ENCODE results near the gene PRTN3. TPM values are rescaled to one million over a fixed set of nuclear protein-coding genes. Genes with fewer than 3 reads are reported as not detected.
"Not testable (repeated sequence)": the region's sequence is repeated elsewhere in the genome, so short reads cannot be mapped to it uniquely, and the experiment has no call there.

Gene PRTN3
- total RNA-seq, 1 donor from 2014 or later: not detected

DNA sequence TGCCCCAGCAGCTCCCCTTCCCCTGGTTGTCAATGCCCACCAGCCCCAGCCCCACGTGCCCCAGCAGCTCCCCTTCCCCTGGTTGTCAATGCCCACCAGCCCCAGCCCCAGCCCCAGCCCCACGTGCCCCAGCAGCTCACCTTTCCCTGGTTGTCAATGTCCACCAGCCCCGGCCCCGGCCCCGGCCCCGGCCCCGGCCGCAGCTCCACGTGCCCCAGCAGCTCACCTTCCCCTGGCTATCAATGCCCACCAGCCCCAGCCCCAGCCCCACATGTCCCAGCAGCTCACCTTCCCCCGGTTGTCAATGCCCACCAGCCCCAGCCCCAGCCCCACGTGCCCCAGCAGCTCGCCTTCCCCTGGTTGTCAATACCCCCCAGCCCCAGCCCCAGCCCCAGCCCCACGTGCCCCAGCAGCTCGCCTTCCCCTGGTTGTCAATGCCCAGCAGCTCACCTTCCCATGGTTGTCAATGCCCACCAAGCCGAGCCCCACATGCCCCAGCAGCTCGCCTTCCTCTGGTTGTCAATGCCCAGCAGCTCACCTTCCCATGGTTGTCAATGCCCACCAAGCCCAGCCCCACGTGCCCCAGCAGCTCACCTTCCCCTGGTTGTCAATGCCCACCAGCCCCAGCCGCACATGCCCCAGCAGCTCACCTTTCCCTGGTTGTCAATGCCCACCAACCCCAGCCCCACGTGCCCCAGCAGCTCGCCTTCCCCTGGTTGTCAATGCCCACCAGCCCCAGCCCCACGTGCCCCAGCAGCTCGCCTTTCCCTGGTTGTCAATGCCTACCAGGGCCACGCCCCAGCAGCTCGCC lies 38.2 kb downstream of the PRTN3 start:
- intact Hi-C loops (cut with micrococcal nuclease): not testable (repeated sequence)

DNA sequence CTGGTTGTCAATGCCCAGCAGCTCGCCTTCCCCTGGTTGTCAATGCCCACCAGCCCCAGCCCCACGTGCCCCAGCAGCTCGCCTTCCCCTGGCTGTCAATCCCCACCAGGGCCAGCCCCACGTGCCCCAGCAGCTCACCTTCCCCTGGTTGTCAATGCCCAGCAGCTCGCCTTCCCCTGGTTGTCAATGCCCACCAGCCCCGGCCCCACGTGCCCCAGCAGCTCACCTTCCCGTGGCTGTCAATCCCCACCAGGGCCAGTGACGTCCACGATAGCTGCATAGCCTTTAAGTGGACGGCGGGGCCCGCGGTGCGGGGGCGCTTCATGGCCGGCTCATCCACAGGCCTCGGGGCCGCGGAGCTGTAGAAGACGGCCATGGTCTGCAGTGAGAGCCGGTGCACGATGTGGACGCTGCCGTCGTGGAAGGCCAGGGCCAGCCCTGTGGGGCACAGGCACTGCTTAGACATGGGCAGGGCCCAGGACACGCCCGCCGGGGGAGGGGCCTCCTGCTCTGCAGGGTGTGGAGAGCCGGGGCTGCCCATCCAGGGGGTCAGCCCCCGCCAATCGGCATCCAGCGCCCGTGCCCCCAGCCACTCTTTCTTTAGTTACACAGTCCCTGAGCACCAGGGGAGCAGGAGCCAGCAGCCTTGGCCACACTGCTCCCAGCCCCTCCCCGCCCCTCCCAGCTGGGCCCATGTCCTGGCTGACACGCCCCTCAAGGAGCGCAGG lies 39.1 kb downstream of the PRTN3 start:
- intact Hi-C loops (cut with micrococcal nuclease): no loop called here

DNA sequence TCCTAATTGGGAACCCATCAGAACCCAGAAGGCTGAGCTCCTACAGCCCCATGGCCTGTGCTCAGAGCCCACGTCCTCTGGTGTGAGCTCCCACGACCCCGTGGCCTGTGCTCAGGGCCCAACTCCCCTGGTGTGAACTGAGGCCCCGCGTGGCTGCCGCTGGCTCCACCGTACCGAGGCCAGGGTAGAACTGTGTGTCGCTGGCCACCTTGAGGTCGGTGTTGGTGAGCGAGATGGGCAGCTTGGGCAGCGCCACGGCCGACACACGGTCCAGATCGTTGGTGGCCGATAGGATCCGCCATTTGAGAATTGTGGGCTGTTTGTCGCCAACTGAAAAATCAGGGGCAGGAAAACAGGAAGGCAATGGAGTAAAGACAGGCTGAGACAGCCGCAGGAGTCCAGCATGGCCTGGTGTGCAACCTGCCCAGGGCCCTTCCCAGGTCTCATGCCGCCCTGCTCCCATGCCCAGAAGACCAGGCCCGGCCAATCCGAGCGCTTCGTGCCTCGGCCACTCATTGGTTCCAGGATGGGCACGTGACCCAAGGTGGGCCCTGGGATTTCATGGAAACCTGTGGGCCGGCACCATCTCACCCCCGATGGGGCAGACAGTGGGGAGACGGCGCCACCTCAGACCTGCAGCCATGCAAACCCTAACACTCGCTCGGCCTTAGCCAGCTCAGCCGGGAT lies 40.7 kb downstream of the PRTN3 start:
- intact Hi-C loops (cut with micrococcal nuclease): no loop called here

DNA sequence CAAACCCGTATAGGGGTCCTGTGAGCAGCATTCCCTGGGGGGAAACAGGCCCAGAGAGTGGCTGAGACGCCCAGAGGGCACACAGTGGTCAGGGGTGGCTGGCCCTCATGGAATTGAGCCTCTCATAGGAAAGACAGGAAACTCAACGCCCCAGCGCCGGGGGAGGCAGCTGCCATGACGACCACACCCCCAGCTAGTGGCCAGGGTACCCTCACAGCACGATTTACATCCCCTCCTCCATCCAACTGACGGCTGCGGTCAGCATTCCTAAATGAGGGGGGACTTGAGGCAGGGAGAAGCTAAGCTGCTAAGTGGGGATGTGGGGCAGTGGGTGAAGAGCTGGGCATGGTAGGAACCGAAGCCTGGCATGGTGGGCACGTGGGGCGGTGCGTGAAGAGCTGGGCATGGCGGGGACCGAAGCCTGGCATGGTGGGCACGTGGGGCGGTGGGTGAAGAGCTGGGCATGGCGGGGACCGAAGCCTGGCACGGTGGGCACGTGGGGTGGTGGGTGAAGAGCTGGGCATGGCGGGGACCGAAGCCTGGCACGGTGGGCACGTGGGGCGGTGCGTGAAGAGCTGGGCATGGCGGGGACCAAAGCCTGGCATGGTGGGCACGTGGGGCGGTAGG lies 42.2 kb downstream of the PRTN3 start:
- intact Hi-C loops (cut with micrococcal nuclease): no loop called here

DNA sequence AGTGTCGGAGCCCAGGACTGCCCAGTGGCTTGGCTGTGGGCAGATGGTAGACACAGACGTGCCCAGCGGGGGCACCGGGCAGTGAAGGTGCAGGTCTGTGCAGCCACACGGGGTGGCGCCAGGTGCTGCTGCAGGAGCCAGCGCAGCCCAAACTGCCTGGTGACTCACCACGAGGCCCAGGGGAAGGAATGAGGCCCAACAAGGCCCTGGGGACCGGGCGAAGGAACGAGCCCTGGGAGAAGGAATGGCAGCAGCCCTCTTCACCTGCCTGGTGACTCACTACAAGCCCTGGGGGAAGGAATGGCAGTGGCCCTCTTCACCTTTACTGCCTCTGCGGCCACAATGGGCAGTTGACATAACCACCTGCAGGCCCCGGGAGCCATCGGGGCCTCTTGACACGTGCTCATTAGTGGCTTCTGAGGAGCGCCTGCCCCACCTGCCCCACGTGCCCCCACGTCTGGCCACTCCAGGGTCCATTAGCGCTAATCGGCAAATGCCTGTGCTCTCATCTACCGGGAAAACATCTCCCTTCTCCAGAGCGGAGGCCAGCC lies 42.9 kb downstream of the PRTN3 start:
- intact Hi-C loops (cut with micrococcal nuclease): no loop called here

DNA sequence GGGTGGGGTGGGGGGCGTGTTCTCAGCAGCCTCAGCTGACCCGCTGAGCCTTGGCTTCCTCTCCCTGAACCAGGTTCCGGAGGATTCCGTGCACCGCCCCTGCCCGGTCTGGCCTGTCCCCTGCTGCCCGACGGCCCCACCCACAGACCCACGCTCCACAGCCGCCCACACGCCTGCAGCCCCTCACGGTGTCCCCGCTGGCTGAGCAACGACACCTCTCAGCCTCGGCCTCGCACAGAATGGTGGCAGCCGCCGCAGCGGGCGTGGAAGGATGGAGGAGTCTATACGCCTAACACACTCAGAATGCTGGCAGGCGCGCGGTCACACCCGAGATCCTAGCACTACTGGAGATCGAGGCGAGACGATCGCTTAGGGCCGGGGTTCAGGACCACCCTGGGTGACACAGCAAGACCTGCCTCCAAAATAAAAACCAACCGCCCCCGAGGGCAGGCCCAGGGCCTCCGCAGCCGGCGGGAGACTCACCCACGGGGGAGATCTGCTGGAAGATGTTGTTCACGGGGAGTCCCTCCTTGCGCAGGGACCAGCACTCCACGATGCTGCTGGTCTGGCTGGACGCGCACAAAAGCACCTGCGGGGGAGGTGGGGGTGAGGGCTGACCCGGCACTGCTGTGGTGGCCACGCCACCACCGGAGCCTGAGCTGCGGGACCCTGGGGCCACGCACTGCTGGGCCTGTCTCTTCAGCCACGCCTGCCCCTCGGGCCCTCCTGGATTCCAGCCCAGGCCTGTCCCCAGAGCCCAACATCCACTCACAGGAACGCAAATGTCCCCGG lies 43.8 kb downstream of the PRTN3 start:
- intact Hi-C loops (cut with micrococcal nuclease): no loop called here

DNA sequence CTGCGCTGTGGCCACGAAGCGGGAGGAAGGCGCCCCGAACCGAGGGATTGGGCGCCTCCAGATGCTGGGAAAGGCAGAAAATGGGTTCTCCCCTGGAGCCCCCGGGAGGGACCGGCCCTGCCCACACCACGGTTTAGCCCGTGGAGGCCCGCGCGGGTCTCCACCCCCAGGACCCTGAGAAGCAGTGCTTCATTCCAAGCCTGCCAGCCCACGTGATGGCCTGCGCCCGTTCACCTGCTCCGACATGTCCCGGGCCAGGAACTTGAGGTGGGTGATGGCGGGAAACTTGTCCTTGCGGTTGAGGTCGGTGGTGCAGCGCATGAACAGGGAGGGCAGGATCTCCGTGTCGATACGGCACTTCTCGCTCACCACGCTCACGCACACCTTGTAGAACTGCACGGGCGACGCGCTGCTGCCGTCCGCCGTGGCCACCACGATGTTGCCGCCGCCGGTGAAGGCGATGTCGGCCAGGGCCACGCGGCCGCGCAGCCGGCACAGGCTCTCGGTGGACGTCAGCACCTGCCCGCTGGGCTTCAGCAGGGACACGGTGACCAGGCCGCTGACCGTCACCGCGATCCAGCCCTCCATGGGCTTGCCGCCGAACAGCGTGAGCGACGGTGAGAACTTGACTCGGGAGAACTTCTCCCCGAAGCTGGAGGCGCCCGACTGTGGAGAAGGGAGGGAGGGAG lies 44.9 kb downstream of the PRTN3 start:
- intact Hi-C loops (cut with micrococcal nuclease): no loop called here

DNA sequence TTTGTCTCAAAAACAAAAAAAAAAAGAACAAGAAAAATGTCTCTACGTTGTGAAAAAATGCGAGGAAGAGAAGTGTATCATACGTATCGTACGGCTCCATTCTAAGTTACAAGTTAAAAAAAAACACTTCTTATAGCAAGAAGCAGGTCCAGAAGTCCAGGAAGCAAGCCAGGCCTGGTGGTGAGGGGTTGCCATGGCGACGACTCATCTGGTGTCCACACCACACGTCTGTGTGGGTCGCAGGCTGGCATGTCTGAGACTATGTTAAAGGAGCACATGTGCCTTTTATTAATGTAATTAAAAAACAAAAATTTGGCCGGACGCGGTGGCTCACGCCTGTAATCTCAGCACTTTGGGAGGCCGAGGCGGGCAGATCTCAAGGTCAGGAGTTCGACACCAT lies 46.3 kb downstream of the PRTN3 start:
- intact Hi-C loops (cut with micrococcal nuclease): no loop called here

DNA sequence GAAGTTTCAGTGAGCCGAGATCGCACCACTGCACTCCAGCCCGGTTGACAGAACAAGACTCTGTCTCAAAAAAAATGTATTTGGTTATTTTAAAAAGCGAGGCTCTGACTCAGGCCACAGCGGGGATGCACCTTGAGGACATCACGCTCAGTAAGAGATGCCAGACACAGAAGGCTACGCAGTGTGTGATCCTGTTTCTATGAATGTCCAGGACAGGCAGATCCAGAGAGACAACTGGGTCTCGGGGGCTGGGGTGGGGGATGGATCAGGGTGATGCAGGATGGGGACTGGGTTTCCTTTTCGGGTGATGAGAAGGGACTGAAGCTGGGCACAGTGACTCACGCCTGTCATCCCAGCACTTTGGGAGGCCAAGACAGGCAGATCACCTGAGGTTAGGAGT lies 46.8 kb downstream of the PRTN3 start:
- intact Hi-C loops (cut with micrococcal nuclease): no loop called here

DNA sequence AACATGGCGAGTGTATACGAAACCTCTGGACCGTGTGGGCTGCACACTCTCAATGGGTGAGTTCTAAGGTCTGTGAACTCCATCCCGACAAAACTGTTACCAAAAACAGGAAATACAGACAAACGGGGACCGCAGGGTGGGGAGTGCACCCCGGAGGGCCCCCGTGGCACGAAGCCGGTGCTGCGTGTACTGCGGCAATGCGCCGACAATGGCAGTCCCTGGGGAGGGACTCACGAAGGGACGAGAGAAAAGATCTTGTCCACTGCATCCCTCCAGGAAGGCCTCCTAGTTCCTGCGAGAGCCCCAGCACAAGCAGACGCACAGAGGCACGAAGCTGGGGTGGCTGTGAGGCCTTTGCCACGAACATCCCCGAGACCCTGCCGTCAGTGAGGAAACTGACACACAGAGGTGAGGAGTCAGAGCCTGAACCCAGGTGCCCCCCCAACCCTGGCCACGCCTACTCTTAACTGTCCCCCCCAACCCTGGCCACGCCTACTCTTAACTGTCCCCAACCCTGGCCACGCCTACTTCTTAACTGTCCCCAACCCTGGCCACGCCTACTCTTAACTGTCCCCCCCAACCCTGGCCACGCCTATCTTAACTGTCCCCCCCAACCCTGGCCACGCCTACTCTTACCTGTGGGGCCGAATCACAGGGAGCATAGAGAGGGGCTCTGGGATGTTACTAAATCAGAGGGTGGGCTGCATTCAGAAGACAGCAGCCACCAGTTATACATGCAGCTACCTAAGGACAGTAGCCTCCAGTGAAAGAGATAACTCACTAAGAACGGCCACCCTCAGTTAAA lies 48.0 kb downstream of the PRTN3 start:
- intact Hi-C loops (cut with micrococcal nuclease): no loop called here

DNA sequence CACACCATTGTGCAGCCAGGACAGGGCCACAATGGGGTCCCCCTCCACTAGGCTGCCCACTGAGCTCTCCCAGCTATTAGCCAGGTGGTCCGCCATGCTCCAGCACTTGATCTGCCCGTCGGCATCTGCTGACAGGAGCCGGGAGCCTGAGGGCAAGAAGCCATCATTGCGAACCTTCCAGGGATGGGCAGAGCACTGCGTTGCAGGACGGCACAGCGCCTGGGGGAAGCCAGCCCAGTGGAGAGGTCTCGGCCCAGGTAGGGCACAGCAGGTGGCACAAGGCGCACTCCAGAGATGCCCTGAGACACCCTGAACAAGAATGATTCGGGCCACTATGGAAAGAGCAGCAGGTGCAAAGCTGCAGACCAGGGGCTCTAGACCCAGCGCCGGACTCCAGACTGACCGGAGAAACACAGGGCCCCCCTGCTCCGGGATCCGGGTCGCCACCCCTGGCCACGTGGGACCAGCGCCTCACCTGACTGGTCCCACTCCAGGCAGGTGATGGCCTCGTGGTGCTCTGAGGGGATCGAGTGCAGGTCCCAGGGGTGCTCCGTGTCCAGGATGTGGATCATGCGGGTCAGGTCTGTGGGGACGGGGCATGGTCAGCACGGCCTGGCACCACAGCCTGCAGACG lies 49.0 kb downstream of the PRTN3 start:
- intact Hi-C loops (cut with micrococcal nuclease): loop anchor here (10.0 kb wide), 1 partner anchor 1565 kb away; the partner anchor contains the start of gene LMNB2

DNA sequence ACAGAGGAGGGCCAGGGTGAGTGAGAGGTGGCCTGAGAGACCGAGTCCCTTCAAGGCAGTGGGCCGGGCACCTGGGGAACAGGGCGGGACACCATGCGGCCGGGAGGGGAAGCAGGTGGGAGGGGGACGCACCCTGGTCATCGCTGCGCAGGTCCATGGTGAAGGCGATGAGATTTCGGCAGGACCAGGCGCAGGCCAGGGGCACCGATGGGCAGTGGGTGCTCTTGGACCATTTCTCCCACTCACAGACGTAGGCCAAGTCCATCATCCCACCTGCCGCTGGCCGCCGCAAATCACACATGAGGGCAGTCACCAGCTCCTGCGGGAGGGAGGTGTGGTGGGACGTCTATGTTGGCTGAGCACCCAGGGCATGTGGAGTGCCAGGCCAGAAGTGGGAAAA lies 50.0 kb downstream of the PRTN3 start:
- intact Hi-C loops (cut with micrococcal nuclease): loop anchor here (10.0 kb wide), 1 partner anchor 1564 kb away; the partner anchor contains the start of gene LMNB2

DNA sequence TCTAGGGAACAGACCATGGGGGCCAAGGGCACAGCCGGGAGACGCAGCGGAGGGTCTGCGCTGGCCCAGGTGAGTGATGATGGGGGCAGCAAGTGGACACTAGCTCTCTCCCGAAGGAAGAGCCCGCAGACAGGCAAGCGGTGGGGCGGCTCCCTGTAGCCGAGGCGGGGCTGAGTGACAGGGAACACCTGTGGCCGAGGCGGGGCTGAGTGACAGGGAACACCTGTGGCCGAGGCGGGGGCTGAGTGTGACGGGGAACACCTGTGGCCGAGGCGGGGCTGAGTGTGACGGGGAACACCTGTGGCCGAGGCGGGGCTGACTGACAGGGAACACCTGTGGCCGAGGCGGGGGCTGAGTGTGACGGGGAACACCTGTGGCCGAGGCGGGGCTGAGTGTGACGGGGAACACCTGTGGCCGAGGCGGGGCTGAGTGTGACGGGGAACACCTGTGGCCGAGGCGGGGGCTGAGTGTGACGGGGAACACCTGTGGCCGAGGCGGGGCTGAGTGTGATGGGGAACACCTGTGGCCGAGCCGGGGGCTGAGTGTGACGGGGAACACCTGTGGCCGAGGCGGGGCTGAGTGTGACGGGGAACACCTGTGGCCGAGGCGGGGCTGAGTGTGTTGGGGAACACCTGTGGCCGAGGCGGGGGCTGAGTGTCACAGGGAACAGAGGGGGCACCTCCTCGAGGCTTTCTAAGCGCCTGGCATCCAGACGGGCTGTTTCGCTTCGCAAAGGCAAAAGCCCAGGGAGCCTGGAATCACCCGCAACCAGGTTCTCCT lies 50.8 kb downstream of the PRTN3 start:
- intact Hi-C loops (cut with micrococcal nuclease): loop anchor here (10.0 kb wide), 1 partner anchor 1563 kb away; the partner anchor contains the start of gene LMNB2

DNA sequence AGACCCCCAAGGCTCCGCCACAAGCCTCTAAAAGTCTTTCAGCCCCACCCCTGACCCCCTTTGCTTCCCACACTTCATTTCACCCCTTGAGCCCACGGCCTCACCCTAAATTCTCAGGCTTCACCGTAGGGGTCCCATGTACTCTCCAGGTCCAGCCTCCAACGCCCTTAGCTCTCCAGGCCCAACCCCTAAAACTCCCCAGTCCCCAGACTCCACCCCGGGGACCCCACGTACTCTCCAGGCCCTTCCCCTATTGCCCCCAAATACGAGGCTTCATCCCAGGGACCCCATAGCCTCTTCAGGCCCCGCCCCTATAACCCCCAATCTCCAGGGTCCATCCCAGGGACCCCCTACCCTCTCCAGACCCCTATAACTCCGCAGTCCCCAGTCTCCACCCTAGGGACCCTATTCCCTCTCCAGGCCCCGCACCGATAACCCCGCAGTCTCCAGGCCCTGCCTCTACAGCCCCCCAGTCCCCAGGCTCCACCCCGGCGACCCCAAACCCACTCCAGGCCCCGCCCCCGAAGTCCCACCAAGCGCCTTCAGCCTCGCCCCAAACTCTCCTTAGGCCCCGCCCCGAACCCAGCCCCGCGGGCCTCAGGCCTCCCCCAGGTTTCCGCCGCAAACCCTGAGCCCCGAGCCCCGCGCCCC lies 51.6 kb downstream of the PRTN3 start:
- intact Hi-C loops (cut with micrococcal nuclease): loop anchor here (10.0 kb wide), 1 partner anchor 1562 kb away; the partner anchor contains the start of gene LMNB2

DNA sequence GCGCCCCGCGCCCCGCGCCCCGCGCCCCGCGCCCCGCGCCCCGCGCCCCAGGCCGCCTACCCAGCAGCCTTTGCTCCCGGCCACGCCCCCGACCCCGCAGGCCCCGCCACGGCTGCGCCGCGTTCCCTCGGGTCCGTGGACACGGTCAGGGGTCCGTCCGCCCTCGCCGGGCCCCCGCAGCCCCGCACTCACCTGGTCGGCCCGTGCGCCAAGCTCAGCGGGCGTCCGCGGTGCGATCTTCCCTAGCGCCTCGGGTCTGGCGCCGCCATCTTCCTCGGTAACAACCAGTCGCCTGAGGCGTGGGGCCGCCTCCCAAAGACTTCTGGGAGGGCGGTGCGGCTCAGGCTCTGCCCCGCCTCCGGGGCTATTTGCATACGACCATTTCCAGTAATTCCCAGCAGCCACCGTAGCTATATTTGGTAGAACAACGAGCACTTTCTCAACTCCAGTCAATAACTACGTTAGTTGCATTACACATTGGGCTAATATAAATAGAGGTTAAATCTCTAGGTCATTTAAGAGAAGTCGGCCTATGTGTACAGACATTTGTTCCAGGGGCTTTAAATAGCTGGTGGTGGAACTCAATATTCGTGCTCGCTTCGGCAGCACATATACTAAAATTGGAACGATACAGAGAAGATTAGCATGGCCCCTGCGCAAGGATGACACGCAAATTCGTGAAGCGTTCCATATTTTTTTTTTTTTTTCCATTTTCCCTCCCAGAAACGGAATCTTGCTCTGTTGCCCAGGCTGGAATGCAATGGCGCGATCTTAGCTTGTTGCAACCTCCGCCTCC lies 52.3 kb downstream of the PRTN3 start, which contains the start of the genes MED16 and RNU6-9:
Gene MED16 (minus strand): TSS at position 294 of the 796 bp plus-strand sequence. CDS start 2,056 bp downstream, outside the sequence.
Gene RNU6-9 (plus strand): TSS at position 591 of the 796 bp plus-strand sequence.
- intact Hi-C loops (cut with micrococcal nuclease): loop anchor here (1.0 to 10.0 kb wide), 6 partner anchors 16 to 1562 kb away; partner anchors contain the start of genes LMNB2 and R3HDM4

DNA sequence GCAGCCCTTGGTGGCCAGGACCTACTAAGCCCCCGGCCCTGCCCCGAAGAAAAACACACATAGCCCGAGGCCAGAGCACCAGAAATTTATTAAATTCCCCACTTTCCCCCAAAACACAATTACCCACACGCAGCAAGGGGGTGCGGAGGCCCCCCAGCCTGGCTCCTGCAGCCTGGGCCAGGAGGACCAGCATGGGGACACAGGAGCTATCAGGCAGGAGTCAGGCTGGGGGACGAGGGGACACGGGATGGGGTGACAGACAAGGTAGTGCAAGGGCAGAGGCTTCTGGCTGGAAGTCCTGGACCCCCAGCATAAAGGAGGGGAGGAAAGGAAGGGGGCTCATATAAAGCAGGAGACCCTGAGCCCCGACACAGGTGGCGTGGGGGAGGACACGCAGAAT lies 55.6 kb downstream of the PRTN3 start:
- intact Hi-C loops (cut with micrococcal nuclease): loop anchor here (10.0 kb wide), 1 partner anchor 1558 kb away; the partner anchor contains the start of gene LMNB2

Measured in T-helper 1 cell treated with Interleukin-12 subunit alpha and Interleukin-12 subunit beta and Interleukin-4 antibody, amounts not matched to agents 30 ng/mL and 1 ng/mL, for 36 hours (primary cell).